HG03097 (cell line): Measurements from ENCODE around the gene PPEF1.
"Not testable (repeated sequence)": the region's sequence is repeated elsewhere in the genome, so short reads cannot be mapped to it uniquely, and the experiment has no call there.

Experiments
- ATAC-seq: cut with Tn5 transposase; IDR thresholded peaks from one replicate; pipeline ENCODE4 v1.9.1; 2021; ENCODE audit not compliant: unreplicated experiment, low FRiP score

PPEF1 gene

GRCh38 chrX:18789916-18790315 is 82.5 kb downstream of the PPEF1 start:
- ATAC-seq = no peak

GRCh38 chrX:18792828-18793227 is 85.4 kb downstream of the PPEF1 start:
- ATAC-seq = no peak

GRCh38 chrX:18793601-18794089 is 86.2 kb downstream of the PPEF1 start:
- no peak for ATAC-seq

- ATAC-seq = no peak
Observed at GRCh38 chrX:18797141-18797540, 89.7 kb downstream of the PPEF1 start.

GRCh38 chrX:18799911-18800310 is 92.5 kb downstream of the PPEF1 start:
- ATAC-seq = no peak

GRCh38 chrX:18809641-18810040 is 102.2 kb downstream of the PPEF1 start:
- ATAC-seq = no peak

- ATAC-seq = no peak
Observed at GRCh38 chrX:18810416-18810815, 103.0 kb downstream of the PPEF1 start.

GRCh38 chrX:18825375-18825774 is 117.9 kb downstream of the PPEF1 start:
- no peak for ATAC-seq

- no peak for ATAC-seq
Observed at GRCh38 chrX:18828832-18829404, 121.5 kb downstream of the PPEF1 start.

GRCh38 chrX:18833071-18833731 is 125.8 kb downstream of the PPEF1 start:
- ATAC-seq = no peak

GRCh38 chrX:18847901-18848300 is 140.5 kb downstream of the PPEF1 start:
- ATAC-seq = not testable (repeated sequence)

- ATAC-seq = peak; percentile 85
Observed at GRCh38 chrX:18855919-18856644, 148.6 kb downstream of the PPEF1 start.

GRCh38 chrX:18856645-18856997 is 149.2 kb downstream of the PPEF1 start:
- no peak for ATAC-seq

- ATAC-seq = no peak
Observed at GRCh38 chrX:18861511-18861910, 154.1 kb downstream of the PPEF1 start.

- ATAC-seq = no peak
Observed at GRCh38 chrX:18864390-18864920, 157.0 kb downstream of the PPEF1 start.

- no peak for ATAC-seq
Observed at GRCh38 chrX:18871161-18871890, 163.9 kb downstream of the PPEF1 start.

GRCh38 chrX:18871970-18872369 is 164.5 kb downstream of the PPEF1 start:
- no peak for ATAC-seq

GRCh38 chrX:18872621-18873020 is 165.2 kb downstream of the PPEF1 start:
- no peak for ATAC-seq

- no peak for ATAC-seq
Observed at GRCh38 chrX:18873189-18873791, 165.8 kb downstream of the PPEF1 start.

- no peak for ATAC-seq
Observed at GRCh38 chrX:18873836-18874235, 166.4 kb downstream of the PPEF1 start.
